GM19328 (cell line): Measurements from ENCODE around the gene USP10.

ENCODE experiments used
- ATAC-seq: cut with Tn5 transposase; IDR thresholded peaks from one replicate; pipeline ENCODE4 v1.9.1; 2021; ENCODE audit warnings: mild to moderate bottlenecking, moderate library complexity; ENCODE audit not compliant: unreplicated experiment

The USP10 gene

DNA sequence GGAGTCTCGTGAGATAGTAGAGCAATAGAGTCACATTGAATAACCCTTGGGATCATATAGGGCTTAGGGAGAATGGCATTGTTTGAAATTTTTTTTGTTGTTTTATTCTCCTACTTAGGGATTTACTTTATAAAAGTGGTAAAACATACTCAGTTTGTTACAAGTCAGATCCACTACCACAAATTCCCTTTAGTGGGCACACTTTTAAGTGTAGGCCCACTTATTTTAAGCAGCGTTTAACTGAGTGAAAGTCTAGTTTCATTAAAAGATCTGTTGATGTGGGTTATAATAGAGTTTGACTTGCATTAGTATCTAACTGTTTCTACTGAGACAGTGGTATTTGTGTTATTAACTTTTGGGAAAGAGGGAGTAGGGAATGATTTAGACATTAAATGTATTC lies 49.3 kb downstream of the USP10 start:
- ATAC-seq: no peak

GRCh38 chr16:84749815-84750214 lies 50.0 kb downstream of the USP10 start:
- no peak for ATAC-seq

DNA sequence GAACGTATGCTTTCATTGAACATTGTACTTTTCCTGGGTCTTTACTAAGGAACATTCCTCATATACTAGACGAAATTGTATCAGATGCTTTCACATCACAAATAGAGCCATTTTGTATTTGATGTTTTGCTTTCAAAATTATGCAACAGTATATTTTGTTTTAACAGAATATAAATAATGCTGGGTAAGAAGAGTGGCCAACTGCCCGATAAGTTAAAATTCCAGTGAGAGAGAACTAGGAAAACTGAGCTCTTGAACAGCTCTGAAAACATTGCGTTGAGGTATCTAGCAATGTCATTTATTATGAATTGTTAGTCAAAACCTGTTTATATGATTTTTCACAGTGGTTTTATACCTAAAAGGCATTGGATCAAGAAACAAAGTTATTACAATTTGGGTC lies 50.8 kb downstream of the USP10 start:
- no peak for ATAC-seq

DNA sequence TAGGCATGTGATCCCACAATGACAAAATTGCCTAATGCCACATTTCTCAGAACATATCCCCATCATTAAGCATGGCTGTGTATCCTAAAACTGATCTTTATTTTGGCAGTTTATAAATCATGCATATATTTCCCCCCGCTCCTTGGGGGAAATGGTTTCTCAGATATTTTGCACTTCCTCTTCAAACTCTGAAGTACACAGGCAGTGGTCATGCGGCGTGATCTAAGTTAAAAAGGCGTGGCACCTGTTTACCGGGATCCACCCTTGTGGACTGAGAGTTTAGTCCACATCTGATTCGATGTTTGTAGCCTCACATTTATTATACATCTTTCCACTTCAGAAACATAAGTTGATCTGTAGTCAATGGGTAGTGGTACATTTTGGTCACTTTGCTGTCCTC lies 51.4 kb downstream of the USP10 start:
- ATAC-seq: no peak

GRCh38 chr16:84751947-84752346 lies 52.1 kb downstream of the USP10 start:
- no peak for ATAC-seq

DNA sequence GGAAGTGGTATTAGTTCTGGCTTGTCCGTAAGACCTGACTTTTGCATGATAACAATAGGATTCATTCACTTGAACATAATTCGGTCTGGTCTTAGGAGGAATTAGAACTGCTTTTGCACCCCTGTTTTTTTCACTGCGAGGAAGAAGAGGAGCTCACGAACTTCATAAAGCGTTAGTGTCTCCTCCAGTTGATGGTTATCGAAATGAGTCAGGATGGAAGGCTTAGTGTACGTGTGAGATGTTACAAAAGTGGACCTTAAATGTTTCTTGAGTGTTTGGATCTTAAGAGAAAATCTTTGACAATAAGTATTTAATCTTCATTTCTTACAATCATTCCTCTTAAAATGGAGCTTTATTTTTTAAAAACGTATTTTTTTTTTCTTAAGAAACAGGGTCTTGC lies 52.8 kb downstream of the USP10 start:
- no peak for ATAC-seq

- no peak for ATAC-seq
Measured at GRCh38 chr16:84753412-84754326, 53.9 kb downstream of the USP10 start.

DNA sequence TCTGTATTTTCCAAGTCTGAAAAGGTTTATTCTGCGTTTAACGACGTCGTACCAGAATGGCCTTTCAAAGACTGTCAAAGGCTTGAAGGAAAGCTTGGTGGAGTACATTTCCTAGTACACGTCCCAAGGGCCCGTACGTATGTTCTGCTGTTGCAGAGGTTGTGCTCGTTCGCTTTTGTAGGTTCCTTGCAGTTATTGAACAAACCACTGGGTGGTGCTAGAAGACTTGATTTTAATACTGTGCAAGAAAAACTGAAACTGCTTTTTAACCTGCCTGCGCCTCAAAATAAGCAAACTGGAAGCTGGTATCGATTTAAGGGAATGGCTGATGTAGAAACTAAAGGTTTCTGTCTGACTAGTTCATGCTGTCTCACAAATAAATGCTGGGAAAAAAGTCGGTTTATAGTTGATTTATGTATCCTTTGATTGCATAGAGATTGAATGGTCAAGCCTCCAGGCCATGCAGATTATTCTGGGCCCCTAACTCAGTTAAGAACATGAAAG lies 54.6 kb downstream of the USP10 start:
- no peak for ATAC-seq

DNA sequence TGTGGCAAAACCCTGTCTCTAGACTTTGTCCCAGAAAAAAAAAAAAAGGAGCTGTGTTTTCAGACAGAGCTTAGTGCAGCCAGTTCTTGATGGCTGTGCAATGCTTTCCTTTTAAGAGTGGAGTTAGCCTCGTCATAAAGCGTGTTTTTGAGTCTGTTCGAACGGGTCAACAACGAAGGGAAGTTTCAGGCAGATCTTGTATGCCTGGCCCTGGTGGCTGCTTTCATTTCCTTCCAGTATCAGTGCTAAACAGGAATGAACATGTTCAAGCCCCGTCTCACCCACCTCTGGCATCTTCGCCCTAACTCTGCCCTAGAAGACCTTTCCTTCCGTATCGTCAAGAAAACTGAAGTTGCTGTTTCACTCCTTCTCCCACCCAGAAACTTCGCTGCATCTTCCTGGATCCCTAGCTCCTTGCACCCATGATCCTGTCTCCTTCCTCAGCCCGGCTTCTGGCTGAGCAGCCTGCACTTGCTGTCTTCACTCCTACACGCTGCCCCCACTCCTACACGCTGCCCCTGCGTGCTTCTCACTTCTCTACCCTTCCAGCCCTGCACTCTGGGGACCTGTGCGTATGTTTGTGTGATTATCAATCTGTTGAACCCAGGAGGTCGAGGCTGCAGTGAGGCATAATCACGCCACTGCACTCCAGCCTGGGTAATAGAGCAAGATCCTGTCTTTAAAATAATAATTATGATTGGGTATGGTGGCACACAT lies 55.3 kb downstream of the USP10 start:
- no peak for ATAC-seq

DNA sequence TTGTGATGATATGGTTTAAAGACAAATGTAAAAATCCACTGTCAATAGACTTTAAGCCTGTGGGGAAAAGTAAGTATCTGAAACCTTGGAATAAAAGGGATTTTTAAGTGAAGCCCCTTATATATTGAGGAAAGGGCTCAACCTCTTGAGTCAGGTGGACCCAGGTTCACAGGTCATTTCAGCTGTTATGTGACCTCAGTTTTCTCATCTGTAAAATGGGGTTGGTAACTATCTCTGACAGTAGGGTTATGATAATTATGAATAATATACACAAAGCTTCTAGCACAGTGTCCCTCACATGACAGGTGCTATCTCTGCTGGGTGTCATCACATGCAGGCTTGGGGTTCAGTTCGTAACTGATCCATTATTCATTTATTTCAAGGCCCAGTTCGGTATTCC lies 57.0 kb downstream of the USP10 start:
- no peak for ATAC-seq

DNA sequence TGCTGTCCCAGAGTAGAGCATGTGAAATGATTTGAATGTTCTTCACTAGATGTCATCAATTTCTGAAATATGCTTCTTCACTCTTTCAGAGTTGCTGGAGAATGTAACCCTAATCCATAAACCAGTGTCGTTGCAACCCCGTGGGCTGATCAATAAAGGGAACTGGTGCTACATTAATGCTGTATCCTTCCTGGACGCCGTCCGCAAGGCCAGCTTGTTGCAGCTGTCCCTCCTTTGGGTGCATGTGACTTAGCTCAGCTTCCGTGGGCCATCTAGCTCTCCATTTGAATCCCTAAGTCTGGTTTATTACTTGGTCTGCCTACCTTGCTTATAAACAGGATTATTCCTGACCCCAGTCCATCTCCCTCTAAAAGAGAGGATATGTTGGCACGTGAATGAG lies 58.8 kb downstream of the USP10 start:
- ATAC-seq: no peak

GRCh38 chr16:84759061-84759460 lies 59.3 kb downstream of the USP10 start:
- no peak for ATAC-seq

- ATAC-seq: no peak
Measured at GRCh38 chr16:84759906-84760305, 60.1 kb downstream of the USP10 start.

DNA sequence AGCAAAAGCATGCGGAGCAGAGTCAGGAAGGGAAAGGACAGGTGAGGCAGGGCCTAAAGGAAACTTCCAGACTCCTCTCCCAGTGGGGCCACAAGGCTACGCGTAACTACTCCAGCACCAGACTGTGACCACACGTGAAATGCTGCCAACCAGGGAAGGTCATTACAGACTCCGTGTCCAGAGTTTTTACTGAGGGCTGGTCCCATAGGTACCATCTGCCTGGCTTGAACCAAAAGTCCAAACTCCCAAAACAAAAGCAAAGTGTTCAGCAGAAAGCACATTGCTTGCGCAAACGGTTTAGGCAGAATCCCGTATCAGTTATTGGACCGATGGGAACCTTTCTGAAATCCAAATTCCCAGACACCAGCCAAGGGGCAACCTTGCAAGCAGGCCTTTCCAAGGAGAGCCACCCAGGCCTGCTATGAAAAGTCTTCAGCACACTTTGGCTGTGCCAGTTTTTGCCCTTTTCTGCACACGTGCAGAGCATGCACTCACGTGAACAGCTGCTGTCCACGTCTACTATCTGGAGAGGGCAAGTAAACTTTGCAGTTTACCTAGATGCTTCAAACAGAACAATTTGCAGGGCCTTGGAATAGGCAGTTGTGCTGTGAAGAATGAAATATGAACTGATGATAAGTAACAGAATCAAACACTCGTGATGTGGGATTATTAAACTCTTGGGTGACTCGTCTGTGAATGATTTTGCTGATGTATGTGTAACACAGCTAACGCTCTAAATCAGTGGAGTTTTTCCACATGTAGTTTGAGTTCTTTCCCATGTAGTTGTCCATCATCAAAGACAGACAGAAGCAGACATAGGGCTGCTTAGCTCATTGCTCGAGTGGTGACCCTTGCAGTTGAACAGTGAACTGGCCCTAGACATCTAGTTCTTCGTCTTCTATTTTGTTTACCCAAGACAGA lies 61.9 kb downstream of the USP10 start:
- no peak for ATAC-seq

GRCh38 chr16:84763164-84763563 lies 63.4 kb downstream of the USP10 start:
- ATAC-seq: no peak

- no peak for ATAC-seq
Measured at GRCh38 chr16:84763629-84764028, 63.8 kb downstream of the USP10 start.

DNA sequence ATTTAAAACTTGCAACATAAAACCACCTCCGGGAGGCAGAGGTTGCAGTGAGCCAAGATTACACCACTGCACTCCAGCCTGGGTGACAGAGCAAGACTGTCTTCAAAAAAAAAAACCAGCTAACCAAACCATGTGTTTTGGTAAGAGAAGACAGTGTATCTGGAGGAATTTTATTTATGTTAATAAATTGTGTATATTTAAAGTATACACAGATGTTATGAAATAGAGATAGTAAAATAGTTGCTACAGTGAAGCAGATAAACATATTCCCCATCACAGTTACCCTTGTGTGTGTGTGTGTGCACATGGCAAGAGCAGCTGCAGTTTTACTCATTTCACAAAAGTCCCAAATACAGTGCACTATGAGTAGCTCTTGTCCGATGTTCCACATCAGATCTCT lies 65.2 kb downstream of the USP10 start:
- no peak for ATAC-seq

- ATAC-seq: no peak
Measured at GRCh38 chr16:84765616-84766580, 66.1 kb downstream of the USP10 start.

- ATAC-seq: no peak
Measured at GRCh38 chr16:84766978-84767773, 67.4 kb downstream of the USP10 start.
